DND-41 (cell line): ENCODE results near the gene DNAI7.

Experiments
- ATAC-seq: fragments of 200-7000 bp; cut with Tn5 transposase; 3 replicates; pipeline ENCODE4 v1.9.1; 2021; ENCODE audit warnings: low read depth; ENCODE audit not compliant: insufficient read depth
- DNase-seq: peaks from one replicate; pipeline ENCODE4 v3.0.0-alpha.2; 2020
- H2AFZ ChIP-seq: 2 replicates; pipeline ENCODE4 v1.6.0; 2012; ENCODE audit warnings: low read depth, low read length
- H3K27ac ChIP-seq: 2 replicates; pipeline ENCODE4 v1.5.1; 2012; ENCODE audit warnings: low read length, inconsistent platforms
- H3K27me3 ChIP-seq: fragments of 200-600 bp; sonication (generic); 2 replicates; pipeline ENCODE4 v1.6.0; 2012; ENCODE audit warnings: low read length, mild to moderate bottlenecking, inconsistent platforms; ENCODE audit not compliant: insufficient read depth, poor library complexity
- H3K36me3 ChIP-seq: 2 replicates; pipeline ENCODE4 v1.5.1; 2012; ENCODE audit warnings: low read length, inconsistent platforms; ENCODE audit not compliant: insufficient read depth
- H3K4me1 ChIP-seq: 2 replicates; pipeline ENCODE4 v1.5.1; 2012; ENCODE audit warnings: mild to moderate bottlenecking, low read length; ENCODE audit not compliant: insufficient read depth
- H3K4me2 ChIP-seq: 2 replicates; pipeline ENCODE4 v1.6.0; 2012; ENCODE audit warnings: mild to moderate bottlenecking, moderate library complexity, low read length, inconsistent platforms; ENCODE audit not compliant: insufficient read depth
- H3K4me3 ChIP-seq, 2 experiments: fragments of 200-600 bp in 1 of 2; shearing (Covaris generic) in 1 of 2; 2 replicates each; pipeline ENCODE4 v1.5.1; 2012 to 2016; ENCODE audit warnings: inconsistent platforms in 2 of 2, low read length in 2 of 2, mild to moderate bottlenecking in 2 of 2, low read depth in 1 of 2, moderate library complexity in 1 of 2
- H3K79me2 ChIP-seq: 2 replicates; pipeline ENCODE4 v1.6.0; 2012; ENCODE audit warnings: low read length, inconsistent platforms; ENCODE audit not compliant: insufficient read depth
- H3K9ac ChIP-seq: 2 replicates; pipeline ENCODE4 v1.6.0; 2012; ENCODE audit warnings: low read depth, mild to moderate bottlenecking, inconsistent platforms, low read length, moderate library complexity
- H3K9me3 ChIP-seq: 2 replicates; pipeline ENCODE4 v1.5.1; 2012; ENCODE audit warnings: low read length, moderate library complexity, mild to moderate bottlenecking, inconsistent platforms; ENCODE audit not compliant: insufficient read depth, severe bottlenecking
- H4K20me1 ChIP-seq: 2 replicates; pipeline ENCODE4 v1.6.0; 2012; ENCODE audit warnings: low read length; ENCODE audit not compliant: insufficient read depth
- CTCF ChIP-seq: IDR thresholded peaks from 2 replicates; pipeline ENCODE4 v1.5.1; 2012; ENCODE audit warnings: borderline replicate concordance, low read length, moderate library complexity, mild to moderate bottlenecking; ENCODE audit not compliant: poor library complexity, severe bottlenecking; ENCODE audit errors: extremely low read depth
- EZH2 ChIP-seq: IDR thresholded peaks from 3 replicates; pipeline ENCODE4 v1.6.1; 2012; ENCODE audit warnings: borderline replicate concordance, low read depth, mild to moderate bottlenecking, moderate library complexity, low read length, inconsistent platforms; ENCODE audit not compliant: severe bottlenecking

DNAI7 gene

GRCh38 chr12:25121916-25122315 is 73.0 kb downstream of the DNAI7 start:
- no peaks in the 10 kb centered on the region for H3K4me1 ChIP-seq
- H3K4me3 ChIP-seq = no peak overlapping the region
- no peak overlapping the region for H2AFZ ChIP-seq
- no peaks in the 10 kb centered on the region for H3K27me3 ChIP-seq
- no peak overlapping the region for H3K9ac ChIP-seq
- no peaks in the 10 kb centered on the region for H3K79me2 ChIP-seq
- H3K36me3 ChIP-seq = no peaks in the 10 kb centered on the region
- H3K4me2 ChIP-seq = no peak overlapping the region
- H4K20me1 ChIP-seq = no peaks in the 10 kb centered on the region
- no peak for ATAC-seq
- TF ChIP-seq EZH2 (no peak), CTCF (no peak)
- no peak overlapping the region for H3K27ac ChIP-seq
- no peaks in the 10 kb centered on the region for H3K9me3 ChIP-seq
- DNase-seq = no peak

- no peaks in the 10 kb centered on the region for H4K20me1 ChIP-seq
- TF ChIP-seq CTCF = no peak
- TF ChIP-seq EZH2 = no peak
- ATAC-seq (no peak), DNase-seq (no peak)
- no peaks in the 10 kb centered on the region for H3K27me3 ChIP-seq
- no peaks in the 10 kb centered on the region for H3K79me2 ChIP-seq
- H3K27ac ChIP-seq = no peak overlapping the region
- H3K36me3 ChIP-seq = no peaks in the 10 kb centered on the region
- H3K4me2 ChIP-seq = no peak overlapping the region
- no peak overlapping the region for H2AFZ ChIP-seq
- no peaks in the 10 kb centered on the region for H3K4me1 ChIP-seq
- no peaks in the 10 kb centered on the region for H3K9me3 ChIP-seq
- H3K9ac ChIP-seq = no peak overlapping the region
- no peak overlapping the region for H3K4me3 ChIP-seq
Observed at GRCh38 chr12:25121110-25121509, 73.8 kb downstream of the DNAI7 start.

GRCh38 chr12:25119020-25119419 is 75.9 kb downstream of the DNAI7 start:
- DNase-seq (no peak), ATAC-seq (peak; percentile 50; the same call in 1 of the 3 replicates)
- H3K9ac ChIP-seq = no peak overlapping the region

More at GRCh38 chr12:25119020-25119419, 75.9 kb downstream of the DNAI7 start:
- H3K27ac ChIP-seq = no peak overlapping the region
- H3K36me3 ChIP-seq = no peaks in the 10 kb centered on the region
- H3K4me3 ChIP-seq = no peak overlapping the region
- no peaks in the 10 kb centered on the region for H3K4me1 ChIP-seq
- H3K79me2 ChIP-seq = no peaks in the 10 kb centered on the region
- no peaks in the 10 kb centered on the region for H4K20me1 ChIP-seq
- no peaks in the 10 kb centered on the region for H3K9me3 ChIP-seq
- no peak overlapping the region for H2AFZ ChIP-seq
- TF ChIP-seq CTCF (peak; percentile 56), EZH2 (no peak)
- no peaks in the 10 kb centered on the region for H3K27me3 ChIP-seq
- H3K4me2 ChIP-seq = no peak overlapping the region
